ENCODE results near the gene DNAH8.
"Not testable (repeated sequence)": the region's sequence is repeated elsewhere in the genome, so short reads cannot be mapped to it uniquely, and the experiment has no call there.

DNAH8 gene

GRCh38 chr6:38912378-38912777 is 197.3 kb downstream of the DNAH8 start:
- DNase-seq, result no peak

GRCh38 chr6:38915205-38915925 is 200.3 kb downstream of the DNAH8 start:
- no peak for DNase-seq

- DNase-seq, result not testable (repeated sequence)
Observed at GRCh38 chr6:38921540-38921939, 206.4 kb downstream of the DNAH8 start.

- DNase-seq, result no peak
Observed at GRCh38 chr6:38924791-38925509, 209.8 kb downstream of the DNAH8 start.

GRCh38 chr6:38929560-38929959 is 214.4 kb downstream of the DNAH8 start:
- no peak for DNase-seq

- DNase-seq, result no peak
Observed at GRCh38 chr6:38933426-38933825, 218.3 kb downstream of the DNAH8 start.

- no peak for DNase-seq
Observed at GRCh38 chr6:38935051-38935450, 219.9 kb downstream of the DNAH8 start.

GRCh38 chr6:38937839-38938613 is 222.9 kb downstream of the DNAH8 start:
- DNase-seq, result no peak

- DNase-seq, result no peak
Observed at GRCh38 chr6:38938741-38939140, 223.6 kb downstream of the DNAH8 start.

- no peak for DNase-seq
Observed at GRCh38 chr6:38942442-38942841, 227.3 kb downstream of the DNAH8 start.

GRCh38 chr6:38942965-38943364 is 227.9 kb downstream of the DNAH8 start:
- DNase-seq, result no peak

GRCh38 chr6:38943964-38944363 is 228.9 kb downstream of the DNAH8 start:
- no peak for DNase-seq

GRCh38 chr6:38944655-38945279 is 229.7 kb downstream of the DNAH8 start:
- DNase-seq, result no peak

- DNase-seq, result no peak
Observed at GRCh38 chr6:38955861-38956260, 240.8 kb downstream of the DNAH8 start.

- no peak for DNase-seq
Observed at GRCh38 chr6:38957426-38957825, 242.3 kb downstream of the DNAH8 start.

- no peak for DNase-seq
Observed at GRCh38 chr6:38959138-38959537, 244.0 kb downstream of the DNAH8 start.

- DNase-seq, result no peak
Observed at GRCh38 chr6:38968702-38969149, 253.6 kb downstream of the DNAH8 start.

GRCh38 chr6:38973178-38974057 is 258.3 kb downstream of the DNAH8 start:
- peak in 1 of 2 experiments; percentile 29 for DNase-seq

GRCh38 chr6:38974389-38975151 is 259.5 kb downstream of the DNAH8 start:
- DNase-seq, result no peak

GRCh38 chr6:38975621-38976049 is 260.5 kb downstream of the DNAH8 start:
- DNase-seq, result no peak

GRCh38 chr6:38976051-38976450 is 260.9 kb downstream of the DNAH8 start:
- no peak for DNase-seq

All from SHP77 (cell line).